Measurements from ENCODE around the gene CAPN8.

- TF ChIP-seq, protein P1, sequence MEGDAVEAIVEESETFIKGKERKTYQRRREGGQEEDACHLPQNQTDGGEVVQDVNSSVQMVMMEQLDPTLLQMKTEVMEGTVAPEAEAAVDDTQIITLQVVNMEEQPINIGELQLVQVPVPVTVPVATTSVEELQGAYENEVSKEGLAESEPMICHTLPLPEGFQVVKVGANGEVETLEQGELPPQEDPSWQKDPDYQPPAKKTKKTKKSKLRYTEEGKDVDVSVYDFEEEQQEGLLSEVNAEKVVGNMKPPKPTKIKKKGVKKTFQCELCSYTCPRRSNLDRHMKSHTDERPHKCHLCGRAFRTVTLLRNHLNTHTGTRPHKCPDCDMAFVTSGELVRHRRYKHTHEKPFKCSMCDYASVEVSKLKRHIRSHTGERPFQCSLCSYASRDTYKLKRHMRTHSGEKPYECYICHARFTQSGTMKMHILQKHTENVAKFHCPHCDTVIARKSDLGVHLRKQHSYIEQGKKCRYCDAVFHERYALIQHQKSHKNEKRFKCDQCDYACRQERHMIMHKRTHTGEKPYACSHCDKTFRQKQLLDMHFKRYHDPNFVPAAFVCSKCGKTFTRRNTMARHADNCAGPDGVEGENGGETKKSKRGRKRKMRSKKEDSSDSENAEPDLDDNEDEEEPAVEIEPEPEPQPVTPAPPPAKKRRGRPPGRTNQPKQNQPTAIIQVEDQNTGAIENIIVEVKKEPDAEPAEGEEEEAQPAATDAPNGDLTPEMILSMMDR (IDR thresholded peaks at IDR 0.05; ENCODE audit: insufficient read depth, low read depth, low read length): no peak
- TF ChIP-seq EZH2 (IDR thresholded peaks at IDR 0.05; ENCODE audit: insufficient read depth, low read length): no peak
Observed at GRCh38 chr1:223503348-223503747, 162.2 kb downstream of the CAPN8 start.
